ENCODE results near the gene TEX29. TPM values are rescaled to one million over a fixed set of nuclear protein-coding genes. Genes with fewer than 3 reads are reported as not detected.

The TEX29 gene
- polyA plus RNA-seq, 1 donor from 2014 or later: not detected

GRCh38 chr13:111316161-111316730 lies 4.2 kb upstream of the TEX29 start:
- H3K79me2 ChIP-seq (replicated peaks; ENCODE audit: insufficient read depth, low read length): no peaks in the 10 kb centered on the region
- no peaks in the 10 kb centered on the region for H4K20me1 ChIP-seq (ENCODE audit: insufficient read depth)
- H3K4me2 ChIP-seq (ENCODE audit: low read length): no peak overlapping the region
- no peak overlapping the region for H3K9ac ChIP-seq (ENCODE audit: low read length)
- H3K9me3 ChIP-seq (ENCODE audit: low read length): peaks cover 9% of the 10 kb centered on the region
- no peaks in the 10 kb centered on the region for H3K9me2 ChIP-seq (ENCODE audit: insufficient read depth, low read length)
- H3K4me3 ChIP-seq (ENCODE audit: low read length): no peak overlapping the region
- no peaks in the 10 kb centered on the region for H3K27me3 ChIP-seq (ENCODE audit: insufficient read depth, low read depth, low read length)
- no peak overlapping the region for H3K27ac ChIP-seq (ENCODE audit: low read length)
- no peak overlapping the region for H2AFZ ChIP-seq (ENCODE audit: low read depth, low read length)
- H3K36me3 ChIP-seq (ENCODE audit: insufficient read depth, low read length): peaks cover 7% of the 10 kb centered on the region
- no peaks in the 10 kb centered on the region for H3F3A ChIP-seq (ENCODE audit: insufficient read depth, low read length, poor library complexity, severe bottlenecking)
- TF ChIP-seq CTCF (IDR thresholded peaks at IDR 0.05; ENCODE audit: poor library complexity, severe bottlenecking) (no peak), TAF1 (IDR thresholded peaks at IDR 0.05; ENCODE audit: low read depth) (no peak), MXI1 (conservative IDR thresholded peaks at IDR 0.05; ENCODE audit: poor library complexity, severe bottlenecking) (no peak), SMC3 (conservative IDR thresholded peaks at IDR 0.05; ENCODE audit: poor library complexity) (no peak), EZH2 (IDR thresholded peaks at IDR 0.05; ENCODE audit: borderline replicate concordance, insufficient read depth, low read length, poor library complexity, severe bottlenecking) (no peak), RAD21 (conservative IDR thresholded peaks at IDR 0.05) (no peak), POLR2AphosphoS5 (IDR thresholded peaks at IDR 0.05) (no peak), REST (IDR thresholded peaks at IDR 0.05; ENCODE audit: borderline replicate concordance) (no peak), EP300 (conservative IDR thresholded peaks at IDR 0.05; ENCODE audit: poor library complexity, severe bottlenecking) (no peak)

- Histone ChIP-seq H4K20me1 (ENCODE audit: insufficient read depth) (no peaks in the 10 kb centered on the region), H3K4me2 (ENCODE audit: low read length) (no peak overlapping the region), H3K27me3 (ENCODE audit: insufficient read depth, low read depth, low read length) (no peaks in the 10 kb centered on the region), H3K9ac (ENCODE audit: low read length) (no peak overlapping the region), H3K27ac (ENCODE audit: low read length) (no peak overlapping the region), H3K9me2 (ENCODE audit: insufficient read depth, low read length) (no peaks in the 10 kb centered on the region), H3K36me3 (ENCODE audit: insufficient read depth, low read length) (peaks cover 5% of the 10 kb centered on the region), H3K4me3 (ENCODE audit: low read length) (no peak overlapping the region), H2AFZ (ENCODE audit: low read depth, low read length) (no peak overlapping the region), H3F3A (ENCODE audit: insufficient read depth, low read length, poor library complexity, severe bottlenecking) (no peaks in the 10 kb centered on the region), H3K79me2 (replicated peaks; ENCODE audit: insufficient read depth, low read length) (no peaks in the 10 kb centered on the region), H3K9me3 (ENCODE audit: low read length) (peaks cover 9% of the 10 kb centered on the region)
- TF ChIP-seq POLR2AphosphoS5 (IDR thresholded peaks at IDR 0.05) (no peak), TAF1 (IDR thresholded peaks at IDR 0.05; ENCODE audit: low read depth) (no peak), RAD21 (conservative IDR thresholded peaks at IDR 0.05) (no peak), CTCF (IDR thresholded peaks at IDR 0.05; ENCODE audit: poor library complexity, severe bottlenecking) (no peak), EP300 (conservative IDR thresholded peaks at IDR 0.05; ENCODE audit: poor library complexity, severe bottlenecking) (no peak), SMC3 (conservative IDR thresholded peaks at IDR 0.05; ENCODE audit: poor library complexity) (no peak), MXI1 (conservative IDR thresholded peaks at IDR 0.05; ENCODE audit: poor library complexity, severe bottlenecking) (no peak), REST (IDR thresholded peaks at IDR 0.05; ENCODE audit: borderline replicate concordance) (no peak), EZH2 (IDR thresholded peaks at IDR 0.05; ENCODE audit: borderline replicate concordance, insufficient read depth, low read length, poor library complexity, severe bottlenecking) (no peak)
Observed at GRCh38 chr13:111317042-111317550, 3.3 kb upstream of the TEX29 start.
